H9 (cell line): ENCODE measurements around the gene RAPH1. TPM values are rescaled to one million over a fixed set of nuclear protein-coding genes. Genes with fewer than 3 reads are reported as not detected.

Source experiments
- DNase-seq: peaks from one replicate; pipeline ENCODE4 v3.0.0-alpha.2; 2017
- H2AFZ ChIP-seq: one replicate; pipeline ENCODE4 v1.6.1; 2013; ENCODE audit warnings: mild to moderate bottlenecking, low read length, control low read depth, moderate library complexity
- H2AK5ac ChIP-seq: 2 replicates; pipeline ENCODE4 v1.6.1; 2013; ENCODE audit warnings: low read length, control low read depth, mixed read lengths; ENCODE audit not compliant: insufficient read length
- H2BK120ac ChIP-seq: one replicate; pipeline ENCODE4 v1.6.1; 2013; ENCODE audit warnings: low read depth, mild to moderate bottlenecking, low read length, control low read depth, inconsistent platforms; ENCODE audit not compliant: poor library complexity, severe bottlenecking
- H2BK12ac ChIP-seq: 2 replicates; pipeline ENCODE4 v1.6.1; 2013; ENCODE audit warnings: low read length, control low read depth, mixed read lengths, low read depth; ENCODE audit not compliant: insufficient read length
- H2BK15ac ChIP-seq: 2 replicates; pipeline ENCODE4 v1.6.1; 2013; ENCODE audit warnings: low read depth, low read length, control low read depth
- H2BK20ac ChIP-seq: one replicate; pipeline ENCODE4 v1.6.1; 2013; ENCODE audit warnings: low read depth, mild to moderate bottlenecking, low read length, control low read depth, inconsistent platforms; ENCODE audit not compliant: poor library complexity, severe bottlenecking
- H2BK5ac ChIP-seq: 2 replicates; pipeline ENCODE4 v1.6.1; 2013; ENCODE audit warnings: low read length, control low read depth, mixed read lengths; ENCODE audit not compliant: insufficient read length
- H3K14ac ChIP-seq: 2 replicates; pipeline ENCODE4 v1.6.1; 2013; ENCODE audit warnings: low read length, control low read depth; ENCODE audit not compliant: insufficient read depth
- H3K18ac ChIP-seq: 2 replicates; pipeline ENCODE4 v1.6.1; 2013; ENCODE audit warnings: low read depth, mild to moderate bottlenecking, mixed read lengths, low read length, control low read depth; ENCODE audit not compliant: insufficient read length
- H3K23ac ChIP-seq: 2 replicates; pipeline ENCODE4 v1.6.1; 2013; ENCODE audit warnings: low read length, control low read depth, mixed read lengths, low read depth; ENCODE audit not compliant: insufficient read length
- H3K23me2 ChIP-seq: 2 replicates; pipeline ENCODE4 v1.6.1; 2013; ENCODE audit warnings: low read depth, mild to moderate bottlenecking, mixed read lengths, low read length, control low read depth; ENCODE audit not compliant: insufficient read length, poor library complexity, severe bottlenecking
- H3K27ac ChIP-seq: 2 replicates; pipeline ENCODE4 v1.5.1; 2013; ENCODE audit warnings: low read length, control low read depth, mixed read lengths, low read depth; ENCODE audit not compliant: insufficient read length
- H3K27me3 ChIP-seq: 2 replicates; pipeline ENCODE4 v1.6.1; 2013; ENCODE audit warnings: low read length, control low read depth, inconsistent platforms; ENCODE audit not compliant: insufficient read depth
- H3K4ac ChIP-seq: 2 replicates; pipeline ENCODE4 v1.6.1; 2013; ENCODE audit warnings: low read depth, mild to moderate bottlenecking, control low read depth, inconsistent platforms, low read length, moderate library complexity
- H3K4me1 ChIP-seq: 2 replicates; pipeline ENCODE4 v1.6.1; 2013; ENCODE audit warnings: low read length, control low read depth, inconsistent platforms; ENCODE audit not compliant: insufficient read depth
- H3K4me2 ChIP-seq: 2 replicates; pipeline ENCODE4 v1.6.1; 2013; ENCODE audit warnings: low read length, control low read depth, mixed read lengths; ENCODE audit not compliant: insufficient read length, insufficient read depth
- H3K56ac ChIP-seq: 2 replicates; pipeline ENCODE4 v1.6.1; 2013; ENCODE audit warnings: low read depth, mild to moderate bottlenecking, mixed read lengths, low read length, control low read depth; ENCODE audit not compliant: insufficient read length
- H3K79me1 ChIP-seq: 2 replicates; pipeline ENCODE4 v1.6.1; 2013; ENCODE audit warnings: low read depth, mild to moderate bottlenecking, moderate library complexity, low read length, control low read depth, inconsistent platforms; ENCODE audit not compliant: insufficient read depth, poor library complexity, severe bottlenecking
- H3K79me2 ChIP-seq: 2 replicates; pipeline ENCODE4 v1.6.1; 2013; ENCODE audit warnings: low read length, control low read depth, inconsistent platforms; ENCODE audit not compliant: insufficient read depth
- H3K9ac ChIP-seq: 2 replicates; pipeline ENCODE4 v1.6.1; 2013; ENCODE audit warnings: low read length, control low read depth, mixed read lengths; ENCODE audit not compliant: insufficient read length; ENCODE audit errors: extremely low read depth
- H3K9me3 ChIP-seq: one replicate; pipeline ENCODE4 v1.6.1; 2013; ENCODE audit warnings: low read depth, low read length, inconsistent platforms; ENCODE audit not compliant: control insufficient read depth
- H3T11ph ChIP-seq: one replicate; pipeline ENCODE4 v1.6.1; 2013; ENCODE audit warnings: mild to moderate bottlenecking, low read length, control low read depth, inconsistent platforms
- H4K20me1 ChIP-seq: one replicate; pipeline ENCODE4 v1.6.1; 2013; ENCODE audit not compliant: control insufficient read depth, insufficient read length, insufficient read depth
- H4K5ac ChIP-seq: 2 replicates; pipeline ENCODE4 v1.6.1; 2013; ENCODE audit warnings: low read depth, mild to moderate bottlenecking, mixed read lengths, low read length, control low read depth; ENCODE audit not compliant: insufficient read length
- H4K8ac ChIP-seq: replicated peaks from 2 replicates; pipeline ENCODE4 v1.6.1; 2013; ENCODE audit warnings: low read length, control low read depth, mixed read lengths, low read depth; ENCODE audit not compliant: insufficient read length
- H4K91ac ChIP-seq: 2 replicates; pipeline ENCODE4 v1.6.1; 2013; ENCODE audit warnings: low read depth, mild to moderate bottlenecking, moderate library complexity, mixed read lengths, low read length, control low read depth; ENCODE audit not compliant: insufficient read length
- H3K27ac Mint-ChIP-seq, 3 experiments: 2 replicates in 2 of 3; 3 replicates in 1 of 3; pipeline ENCODE4 v1.8.0; 2020 to 2021; ENCODE audit warnings: mixed read lengths in 3 of 3, mild to moderate bottlenecking in 1 of 3, moderate library complexity in 1 of 3
- H3K27me3 Mint-ChIP-seq: 2 replicates; pipeline ENCODE4 v1.8.0; 2021; ENCODE audit warnings: low read depth, mild to moderate bottlenecking, moderate library complexity, mixed read lengths
- H3K36me3 Mint-ChIP-seq, 3 experiments: 2 replicates in 2 of 3; 3 replicates in 1 of 3; pipeline ENCODE4 v1.8.0; 2020 to 2021; ENCODE audit warnings: low read depth in 3 of 3, mixed read lengths in 3 of 3; ENCODE audit not compliant: insufficient read depth in 1 of 3
- H3K4me1 Mint-ChIP-seq, 2 experiments: 2 replicates each; pipeline ENCODE4 v1.8.0; 2020; ENCODE audit warnings: mixed read lengths in 2 of 2
- H3K4me3 Mint-ChIP-seq, 2 experiments: 2 replicates in 1 of 2; 3 replicates in 1 of 2; pipeline ENCODE4 v1.8.0; 2020 to 2021; ENCODE audit warnings: mild to moderate bottlenecking in 2 of 2, mixed read lengths in 2 of 2, moderate library complexity in 1 of 2
- H3K9me3 Mint-ChIP-seq, 2 experiments: 2 replicates in 1 of 2; 3 replicates in 1 of 2; pipeline ENCODE4 v1.8.0; 2020; ENCODE audit warnings: mild to moderate bottlenecking in 2 of 2, mixed read lengths in 2 of 2, moderate library complexity in 1 of 2
- CTCF ChIP-seq: fragments of 200-600 bp; sonication (generic); conservative IDR thresholded peaks from 3 replicates; pipeline ENCODE4 v1.8.0; 2021; ENCODE audit warnings: antibody characterized with exemption, mild to moderate bottlenecking
- WGBS: extraction: QIAGEN DNeasy Blood & Tissue Kit; methylation state at CpG from one replicate; pipeline ENCODE4 v1.1.7; 2013; ENCODE audit warnings: missing lambda C conversion rate, low lambda C conversion rate, mixed read lengths; ENCODE audit not compliant: insufficient read length; ENCODE audit errors: extremely low coverage; 5-methylcytosine and 5-hydroxymethylcytosine counted together
- total RNA-seq: library from RNA; stranded (reverse); gene quantifications from 2 replicates; pipeline ENCODE4 v1.2.1, GENCODE V29; 2021

The RAPH1 gene
- total RNA-seq, 1 experiment from 2014 or later, result 17.1 TPM

DNA sequence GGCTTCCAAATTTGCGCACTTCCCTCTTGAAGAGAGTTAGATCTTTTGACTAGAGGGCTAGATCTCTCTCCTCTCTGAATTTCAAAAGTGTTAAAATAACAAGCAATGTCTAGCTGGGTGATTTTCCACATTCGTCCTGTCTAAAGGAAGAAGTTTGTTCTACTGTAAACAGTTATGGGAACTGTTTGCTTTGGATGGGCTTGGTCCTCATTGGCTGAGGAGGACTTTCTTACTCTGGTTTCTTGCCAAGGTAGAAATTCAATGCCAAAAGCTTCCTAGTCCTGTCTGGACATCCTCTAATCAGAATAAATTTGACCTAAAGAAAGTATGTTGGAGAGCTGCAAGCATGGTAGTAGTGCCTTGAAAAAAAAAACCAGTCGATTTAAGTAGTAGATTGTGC lies 47.4 kb upstream of the RAPH1 start:
- Histone ChIP-seq H3T11ph (no peak overlapping the region), H2AK5ac (no peak overlapping the region), H3K14ac (no peak overlapping the region), H3K27ac (no peak overlapping the region), H2BK15ac (no peak overlapping the region), H3K4ac (no peak overlapping the region), H3K27me3 (no peaks in the 10 kb centered on the region), H3K23ac (no peak overlapping the region), H3K23me2 (no peaks in the 10 kb centered on the region), H3K18ac (no peak overlapping the region), H2AFZ (no peak overlapping the region), H3K79me2 (no peaks in the 10 kb centered on the region), H4K5ac (no peak overlapping the region), H3K4me2 (no peak overlapping the region), H3K9me3 (no peaks in the 10 kb centered on the region), H3K79me1 (no peaks in the 10 kb centered on the region), H4K20me1 (no peaks in the 10 kb centered on the region), H2BK20ac (no peak overlapping the region), H2BK120ac (no peak overlapping the region), H4K8ac (no peak overlapping the region), H2BK5ac (no peak overlapping the region), H3K4me1 (peaks cover 4% of the 10 kb centered on the region; the same call in 1 of the 2 replicates), H3K9ac (no peak overlapping the region), H2BK12ac (no peak overlapping the region), H4K91ac (no peak overlapping the region), H3K56ac (no peak overlapping the region)
- H3K36me3 Mint-ChIP-seq, result no peaks in the 10 kb centered on the region
- WGBS, result no CpG with 5 or more reads among the region's 3 CpGs
- H3K4me1 Mint-ChIP-seq, result peaks cover 14 to 18% of the 10 kb centered on the region in 2 experiments
- no peak overlapping the region for H3K27ac Mint-ChIP-seq
- H3K4me3 Mint-ChIP-seq, result no peak overlapping the region
- no peaks in the 10 kb centered on the region for H3K27me3 Mint-ChIP-seq
- H3K9me3 Mint-ChIP-seq, result no peaks in the 10 kb centered on the region
- no peak for TF ChIP-seq CTCF
- DNase-seq, result no peak
